Esophagus squamous epithelium (tissue), 5 donors: ENCODE data around the gene MYO15A. TPM values are rescaled to one million over a fixed set of nuclear protein-coding genes. Genes with fewer than 3 reads are reported as not detected.

Source experiments
- DNase-seq: peaks from one replicate; lab custom pipeline; 2025; lab: John Stamatoyannopoulos, UW
- H3K27ac ChIP-seq, 4 donors: fragments of 200-600 bp; sonication (generic); one replicate each; pipeline ENCODE4 v1.5.1; 2016 to 2019; ENCODE audit warnings: mild to moderate bottlenecking in 1 of 4
- H3K27me3 ChIP-seq, 4 donors: fragments of 200-600 bp; sonication (generic); 1 replicate in 3 of 4; 2 replicates in 1 of 4; pipeline versions ENCODE4 v1.5.1 to v1.6.0; 2017 to 2021; ENCODE audit warnings: antibody characterized with exemption in 1 of 4
- H3K36me3 ChIP-seq, 3 donors: fragments of 200-600 bp; sonication (generic); one replicate each; pipeline ENCODE4 v1.5.1; 2016 to 2019
- H3K4me1 ChIP-seq, 3 donors: fragments of 200-600 bp; sonication (generic); one replicate each; pipeline ENCODE4 v1.5.1; 2017 to 2019
- H3K4me3 ChIP-seq, 4 donors: fragments of 200-600 bp; sonication (generic); 1 replicate in 3 of 4; 2 replicates in 1 of 4; pipeline ENCODE4 v1.5.1; 2016 to 2019; ENCODE audit warnings: mild to moderate bottlenecking in 2 of 4, moderate library complexity in 1 of 4
- H3K9me3 ChIP-seq, 3 donors: fragments of 200-600 bp; sonication (generic); one replicate each; pipeline ENCODE4 v1.5.1; 2016 to 2019
- POLR2A ChIP-seq, 4 donors: fragments of 450-650 bp; IDR thresholded peaks; one replicate each; pipeline ENCODE4 v1.6.1; 2017; ENCODE audit warnings: antibody characterized with exemption in 4 of 4, mild to moderate bottlenecking in 4 of 4, moderate library complexity in 3 of 4
- WGBS, 2 donors: methylation state at CpG; one replicate each; pipeline ENCODE4 v1.1.5; 2018; 5-methylcytosine and 5-hydroxymethylcytosine counted together
- intact Hi-C: fragments of 100-400 bp; cut with DNase I; formaldehyde crosslinking; loops from one replicate; pipeline ENCODE4 v1.15.0; 2022
- total RNA-seq, 4 donors: library from RNA; depleted of rRNA; stranded (reverse); fragments of >200 nt; gene quantifications; one replicate each; pipeline ENCODE4 v1.1.0, GENCODE V29; 2016
- TF ChIP-seq, protein P1 (sequence below), 6 experiments: fragments of 450-650 bp in 4 of 6; fragments of 200-600 bp in 2 of 6; sonication (generic) in 2 of 6; IDR thresholded peaks; one replicate each; pipeline ENCODE4 v1.5.1; 2016 to 2019; ENCODE audit warnings: antibody characterized with exemption in 6 of 6, mild to moderate bottlenecking in 4 of 6, moderate library complexity in 4 of 6
- donor health status: DM: yes; HTN: yes; CAD: no.

The MYO15A gene
- total RNA-seq, 4 donors from 2014 or later = 0.18 to 1.7 (median 0.30) TPM; not detected in 1

DNA sequence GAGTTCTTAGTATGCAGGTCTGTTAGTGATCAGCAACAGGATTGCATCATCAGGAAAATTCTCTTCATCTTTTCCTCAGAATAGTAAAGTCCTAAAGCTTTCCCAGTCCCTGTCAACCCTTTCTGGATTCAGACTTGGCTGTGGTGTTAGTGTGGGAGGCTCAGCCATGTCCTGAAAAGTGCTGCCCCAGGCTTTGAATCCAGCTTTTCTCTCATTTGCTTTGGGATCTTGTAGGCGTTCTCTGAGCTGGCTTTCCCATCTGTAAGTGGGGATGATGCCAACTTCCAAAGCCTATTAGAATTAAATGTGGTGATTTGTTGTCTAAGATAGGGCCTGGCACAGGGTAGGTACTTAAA lies 78.0 kb downstream of the MYO15A start:
- intact Hi-C loops = no loop called here
- no peak for TF ChIP-seq POLR2A (IDR thresholded peaks at IDR 0.05)
- TF ChIP-seq, protein P1, sequence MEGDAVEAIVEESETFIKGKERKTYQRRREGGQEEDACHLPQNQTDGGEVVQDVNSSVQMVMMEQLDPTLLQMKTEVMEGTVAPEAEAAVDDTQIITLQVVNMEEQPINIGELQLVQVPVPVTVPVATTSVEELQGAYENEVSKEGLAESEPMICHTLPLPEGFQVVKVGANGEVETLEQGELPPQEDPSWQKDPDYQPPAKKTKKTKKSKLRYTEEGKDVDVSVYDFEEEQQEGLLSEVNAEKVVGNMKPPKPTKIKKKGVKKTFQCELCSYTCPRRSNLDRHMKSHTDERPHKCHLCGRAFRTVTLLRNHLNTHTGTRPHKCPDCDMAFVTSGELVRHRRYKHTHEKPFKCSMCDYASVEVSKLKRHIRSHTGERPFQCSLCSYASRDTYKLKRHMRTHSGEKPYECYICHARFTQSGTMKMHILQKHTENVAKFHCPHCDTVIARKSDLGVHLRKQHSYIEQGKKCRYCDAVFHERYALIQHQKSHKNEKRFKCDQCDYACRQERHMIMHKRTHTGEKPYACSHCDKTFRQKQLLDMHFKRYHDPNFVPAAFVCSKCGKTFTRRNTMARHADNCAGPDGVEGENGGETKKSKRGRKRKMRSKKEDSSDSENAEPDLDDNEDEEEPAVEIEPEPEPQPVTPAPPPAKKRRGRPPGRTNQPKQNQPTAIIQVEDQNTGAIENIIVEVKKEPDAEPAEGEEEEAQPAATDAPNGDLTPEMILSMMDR (IDR thresholded peaks at IDR 0.05) = no peak
- peak overlapping the region; percentile 12 to 95 (median 76) for H3K27ac ChIP-seq
- WGBS, 2 donors = 0 to 11% methylated on average over 1 of the region's 1 CpG
- H3K4me3 ChIP-seq = peak overlapping the region in 3 of 4 donors; percentile 72 to 97 (median 74)
- peaks cover 0 to 26% (median 10%) of the 10 kb centered on the region in 3 donors for H3K36me3 ChIP-seq
- DNase-seq = no peak
- H3K9me3 ChIP-seq = no peaks in the 10 kb centered on the region
- H3K4me1 ChIP-seq = peaks cover 63 to 82% (median 72%) of the 10 kb centered on the region in 3 donors
- H3K27me3 ChIP-seq = no peaks in the 10 kb centered on the region

DNA sequence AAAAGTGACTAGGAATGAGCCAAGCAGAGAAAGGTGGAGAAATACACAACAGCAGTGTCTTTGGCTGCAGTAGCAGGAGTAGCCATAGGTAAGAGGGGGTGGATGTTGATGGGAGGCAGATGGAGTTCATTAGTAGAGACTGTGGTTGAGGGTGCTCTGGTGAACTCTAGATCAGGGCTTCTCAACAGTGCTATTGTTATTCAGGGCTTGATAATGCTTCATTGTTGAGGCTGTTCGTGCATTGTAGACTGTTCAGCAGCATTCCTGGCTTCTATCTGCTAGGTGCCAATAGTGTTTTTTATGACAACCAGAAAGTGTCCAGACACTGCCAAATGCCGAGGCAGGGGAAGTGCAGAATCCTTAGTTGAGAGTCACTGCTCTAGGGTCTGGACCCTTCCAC lies 78.7 kb downstream of the MYO15A start:
- Histone ChIP-seq H3K4me3 (peak overlapping the region in 3 of 4 donors; percentile 72 to 97 (median 74)), H3K4me1 (peaks cover 61 to 82% (median 66%) of the 10 kb centered on the region in 3 donors), H3K27ac (peak overlapping the region in 3 of 4 donors; percentile 58 to 95 (median 93)), H3K27me3 (no peaks in the 10 kb centered on the region), H3K36me3 (peaks cover 0 to 27% (median 10%) of the 10 kb centered on the region in 3 donors), H3K9me3 (no peaks in the 10 kb centered on the region)
- DNase-seq = no peak
- WGBS, 2 donors = 14 to 30% methylated on average over 2 of the region's 2 CpGs
- no peak for TF ChIP-seq POLR2A (IDR thresholded peaks at IDR 0.05)
- intact Hi-C loops = no loop called here

DNA sequence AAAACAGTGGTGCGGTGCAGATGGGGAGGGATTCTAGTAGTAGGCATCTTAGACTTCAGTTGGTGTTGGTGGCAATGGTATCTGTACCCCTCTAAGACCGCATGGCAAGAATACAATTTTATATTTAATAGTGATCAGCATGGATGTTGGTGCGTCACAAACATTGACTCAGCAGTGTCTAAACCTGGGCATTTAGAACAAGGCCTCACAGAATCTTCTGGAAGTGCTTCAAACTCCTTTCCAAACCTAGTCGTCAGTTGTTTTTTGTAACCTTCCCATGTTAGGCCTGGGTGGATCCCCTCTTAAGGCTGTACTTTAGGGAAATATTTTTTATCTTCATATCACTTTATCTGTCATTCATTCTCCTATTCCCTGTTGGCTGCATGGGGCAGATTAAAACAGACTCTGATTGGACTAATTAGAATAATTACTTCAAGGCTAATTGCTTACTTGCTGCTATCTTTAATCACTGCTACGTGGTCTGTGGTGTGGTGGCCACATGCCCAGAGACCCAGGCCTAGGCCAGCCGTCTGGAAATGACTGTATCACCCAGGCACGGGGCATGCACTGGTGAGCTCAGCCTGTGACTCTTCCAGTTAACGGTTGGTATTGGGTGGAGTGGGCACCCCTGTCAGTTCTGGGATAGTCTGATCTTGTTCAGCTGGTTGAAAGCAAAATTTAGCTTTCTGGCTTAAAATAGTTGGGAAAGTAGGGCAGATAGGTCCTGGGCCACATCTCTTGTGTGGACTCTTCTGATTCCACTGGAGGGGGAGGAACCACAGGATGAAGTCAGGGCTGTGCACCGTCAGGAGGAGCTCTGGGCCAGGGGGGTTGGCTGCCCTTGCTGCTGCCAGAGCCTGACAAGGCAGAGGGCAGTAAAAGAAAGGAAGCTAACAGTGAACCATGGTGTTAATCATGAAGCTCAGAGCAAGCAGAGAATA lies 79.5 kb downstream of the MYO15A start:
- Histone ChIP-seq H3K36me3 (peaks cover 0 to 34% (median 10%) of the 10 kb centered on the region in 3 donors), H3K9me3 (no peaks in the 10 kb centered on the region), H3K4me1 (peaks cover 56 to 83% (median 63%) of the 10 kb centered on the region in 3 donors), H3K27ac (peak overlapping the region in 3 of 4 donors; percentile 17 to 93 (median 29)), H3K27me3 (no peaks in the 10 kb centered on the region), H3K4me3 (peak overlapping the region in 3 of 4 donors; percentile 72 to 97 (median 74))
- no peak for DNase-seq
- no peak for TF ChIP-seq POLR2A (IDR thresholded peaks at IDR 0.05)
- TF ChIP-seq, protein P1 (IDR thresholded peaks at IDR 0.05) = no peak
- 21 to 26% methylated on average over 9 of the region's 9 CpGs for WGBS, 2 donors
- intact Hi-C loops = no loop called here

DNA sequence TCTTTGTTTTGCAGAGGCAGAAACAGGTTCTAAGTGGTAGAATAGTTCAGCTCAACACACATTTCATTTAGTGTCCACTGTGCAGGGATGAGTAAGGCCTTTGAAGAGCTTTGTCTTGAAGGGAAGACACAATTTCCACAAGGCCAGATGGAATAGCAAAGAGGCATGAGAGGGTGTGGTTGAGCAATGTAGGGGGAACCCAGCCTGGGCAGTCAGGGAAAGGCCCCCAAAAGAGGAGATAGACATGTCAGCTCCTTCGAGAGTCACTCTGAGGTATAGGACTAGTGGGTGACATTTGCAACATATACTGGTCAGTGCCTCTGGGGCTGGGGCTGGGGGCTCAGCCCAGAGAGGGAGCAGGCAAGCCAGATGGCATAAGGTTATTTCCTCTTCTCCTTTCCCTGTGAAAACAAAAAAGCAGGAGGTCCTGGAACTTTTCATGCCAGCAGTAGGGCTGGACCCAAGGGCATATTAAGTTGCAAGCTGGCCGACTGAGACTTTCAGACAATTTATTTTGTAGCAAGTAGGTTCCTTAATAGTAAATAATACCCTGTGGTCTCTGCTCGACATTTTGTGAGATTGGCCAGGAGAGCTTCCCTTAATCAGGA lies 82.2 kb downstream of the MYO15A start:
- peaks cover 43 to 85% (median 58%) of the 10 kb centered on the region in 3 donors for H3K4me1 ChIP-seq
- H3K36me3 ChIP-seq = peaks cover 4 to 58% (median 10%) of the 10 kb centered on the region in 3 donors
- intact Hi-C loops = no loop called here
- DNase-seq = no peak
- H3K9me3 ChIP-seq = no peaks in the 10 kb centered on the region
- peak overlapping the region in 3 of 4 donors; percentile 10 to 48 (median 47) for H3K27ac ChIP-seq
- H3K4me3 ChIP-seq = peak overlapping the region in 1 of 4 donors; percentile 1
- WGBS, 2 donors = 55 to 68% methylated on average over 3 of the region's 3 CpGs
- no peaks in the 10 kb centered on the region for H3K27me3 ChIP-seq
- TF ChIP-seq POLR2A (IDR thresholded peaks at IDR 0.05) = no peak
- TF ChIP-seq, protein P1 (IDR thresholded peaks at IDR 0.05) = no peak

DNA sequence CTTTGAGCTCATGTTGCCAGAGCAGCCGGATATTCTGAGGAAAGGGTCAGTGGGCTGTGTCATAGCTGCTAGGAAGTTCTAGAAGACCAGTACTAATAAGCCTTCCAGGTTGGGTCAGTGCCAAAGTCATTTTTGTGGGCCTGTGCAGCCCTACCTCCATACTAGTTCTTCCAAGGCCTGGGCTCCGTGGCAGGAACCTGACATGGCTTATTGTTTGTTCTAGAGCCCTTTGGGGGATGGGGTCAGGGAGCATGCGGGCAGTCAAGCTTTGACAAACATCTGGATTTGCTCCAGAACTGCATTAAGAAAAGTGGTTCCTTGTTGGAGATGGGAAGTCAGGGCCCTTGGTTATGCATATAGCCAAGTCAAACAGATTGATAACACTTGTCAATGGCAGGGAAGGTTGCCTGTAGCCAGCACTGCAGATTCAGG lies 82.7 kb downstream of the MYO15A start:
- H3K36me3 ChIP-seq = peaks cover 6 to 63% (median 10%) of the 10 kb centered on the region in 3 donors

More for the DNA sequence above, 82.7 kb downstream of the MYO15A start:
- no peaks in the 10 kb centered on the region for H3K9me3 ChIP-seq
- peaks cover 38 to 80% (median 52%) of the 10 kb centered on the region in 3 donors for H3K4me1 ChIP-seq
- no peak for DNase-seq
- intact Hi-C loops = no loop called here
- H3K27ac ChIP-seq = peak overlapping the region in 2 of 4 donors; percentile 10 to 47
- peak overlapping the region in 1 of 4 donors; percentile 1 for H3K4me3 ChIP-seq
- 45 to 67% methylated on average over 1 of the region's 3 CpGs for WGBS, 2 donors
- TF ChIP-seq, protein P1 (IDR thresholded peaks at IDR 0.05) = no peak
- no peak for TF ChIP-seq POLR2A (IDR thresholded peaks at IDR 0.05)
- no peaks in the 10 kb centered on the region for H3K27me3 ChIP-seq
